Caco-2 (cell line): ENCODE data around the gene ZDHHC12. TPM values are rescaled to one million over a fixed set of nuclear protein-coding genes. Genes with fewer than 3 reads are reported as not detected.

ENCODE experiments used
- Bru-seq: library from RNA; stranded (reverse); fragments of 400-500 nt; gene quantifications from one replicate; lab custom pipeline; 2021; lab: Mats Ljungman, UMichigan
- BruChase-seq, 2 experiments: library from RNA; stranded (reverse); fragments of 400-500 nt; gene quantifications; one replicate each; lab custom pipeline; 2021; lab: Mats Ljungman, UMichigan
- BruUV-seq: library from RNA; stranded (reverse); fragments of 400-500 nt; replicated peaks from 2 replicates; lab custom pipeline; 2021; lab: Mats Ljungman, UMichigan
- CTCF ChIA-PET: fragments of 300-600 bp; sonication (Branson Sonifier 250); formaldehyde crosslinking; loops from one replicate; lab custom pipeline; 2022; ENCODE audit warnings: antibody characterized with exemption; lab: Charles Lee
- POLR2A ChIA-PET: fragments of 300-600 bp; sonication (Branson Sonifier 250); formaldehyde crosslinking; loops from one replicate; lab custom pipeline; 2022; ENCODE audit warnings: antibody characterized with exemption; lab: Charles Lee
- DNase-seq, 2 experiments: peaks; one replicate each; pipeline versions ENCODE4 v3.0.0 to v3.0.0-alpha.2; 2020 to 2022
- H3K27me3 ChIP-seq: replicated peaks from 2 replicates; pipeline ENCODE4 v1.6.0; 2011; ENCODE audit warnings: low read length; ENCODE audit not compliant: control insufficient read depth, insufficient read depth
- H3K36me3 ChIP-seq: 2 replicates; pipeline ENCODE4 v1.5.1; 2011; ENCODE audit warnings: low read length; ENCODE audit not compliant: control insufficient read depth, insufficient read depth
- H3K4me1 ChIP-seq: fragments of 250-450 bp; sonication (Bioruptor Pico); 2 replicates; pipeline ENCODE4 v1.5.1; 2020; ENCODE audit warnings: mild to moderate bottlenecking
- H3K4me3 ChIP-seq: 2 replicates; pipeline ENCODE4 v1.5.1; 2011; ENCODE audit warnings: low read depth, mild to moderate bottlenecking, control low read depth, low read length
- H3K9me3 ChIP-seq: fragments of 250-450 bp; sonication (Bioruptor Pico); 2 replicates; pipeline ENCODE4 v1.5.1; 2020; ENCODE audit warnings: mild to moderate bottlenecking, moderate library complexity
- H3K27ac Mint-ChIP-seq: one replicate; pipeline ENCODE4 v1.8.0; 2022; ENCODE audit warnings: mixed read lengths; ENCODE audit not compliant: unreplicated experiment
- H3K27me3 Mint-ChIP-seq: one replicate; pipeline ENCODE4 v1.8.0; 2022; ENCODE audit warnings: mixed read lengths; ENCODE audit not compliant: insufficient read depth, unreplicated experiment
- H3K36me3 Mint-ChIP-seq: one replicate; pipeline ENCODE4 v1.8.0; 2022; ENCODE audit warnings: mild to moderate bottlenecking, mixed read lengths; ENCODE audit not compliant: insufficient read depth, unreplicated experiment
- H3K4me1 Mint-ChIP-seq: one replicate; pipeline ENCODE4 v1.8.0; 2022; ENCODE audit warnings: low read depth, mixed read lengths; ENCODE audit not compliant: unreplicated experiment
- H3K4me3 Mint-ChIP-seq: one replicate; pipeline ENCODE4 v1.8.0; 2022; ENCODE audit warnings: mild to moderate bottlenecking, moderate library complexity, mixed read lengths; ENCODE audit not compliant: unreplicated experiment
- H3K9me3 Mint-ChIP-seq: one replicate; pipeline ENCODE4 v1.8.0; 2022; ENCODE audit warnings: mixed read lengths; ENCODE audit not compliant: unreplicated experiment
- CTCF ChIP-seq, 2 experiments: fragments of 200-600 bp in 1 of 2; IDR thresholded peaks; 1 replicate in 1 of 2; 2 replicates in 1 of 2; pipeline versions ENCODE4 v1.5.1 to v1.8.0; 2011 to 2022; ENCODE audit warnings: antibody characterized with exemption in 1 of 2, control low read depth in 1 of 2, inconsistent platforms in 1 of 2, low read depth in 1 of 2, low read length in 1 of 2, mild to moderate bottlenecking in 1 of 2, moderate library complexity in 1 of 2; ENCODE audit not compliant: insufficient read depth in 1 of 2, severe bottlenecking in 1 of 2, unreplicated experiment in 1 of 2
- intact Hi-C: fragments of 100-400 bp; cut with micrococcal nuclease; formaldehyde crosslinking; loops from one replicate; pipeline ENCODE4 v1.10.0; 2022; ENCODE audit not compliant: unreplicated experiment
- long read RNA-seq: library from polyadenylated mRNA; stranded (forward); transcript quantifications from one replicate; pipeline ENCODE4 v2.0.0, GENCODE V29; 2022
- total RNA-seq: library from RNA; stranded (reverse); gene quantifications from 2 replicates; pipeline ENCODE4 v1.2.3, GENCODE V29; 2022

ZDHHC12 gene
- 71.0 and 73.7 TPM in 2 replicates for total RNA-seq
- Bru-seq, nascent RNA: percentile 58 among the genes with signal in this experiment
- percentile 70 among the genes with signal in this experiment for BruChase-seq, experiment 1, labeled RNA remaining after a 2-hour chase
- percentile 87 among the genes with signal in this experiment for BruChase-seq, experiment 2, labeled RNA remaining after a 6-hour chase
- long read RNA-seq, transcript ZDHHC12-201 (5 exons, 1,129 nt): major isoform, 123 of 143 reads
- long read RNA-seq, partial matches to known transcripts: 8 of 143 reads
- long read RNA-seq, other reads (novel, unspliced or antisense): 12 of 143 reads

GRCh38 chr9:128723866-128724743 is at the start of gene ZDHHC12:
ZDHHC12 (minus strand) TSS chr9:128724127; CDS start chr9:128724093, 34 bp downstream.
- ChIA-PET POLR2A (interaction anchor here (0.6 to 1.6 kb wide), 13 partner anchors 27 to 304 kb away, joined by 3 to 9 read pairs (median 5); partner anchors contain the start of genes ENDOG and SET), CTCF (interaction anchor here (0.6 to 1.7 kb wide), 9 partner anchors 9 to 553 kb away, joined by 3 to 12 read pairs (median 4); partner anchors contain the start of genes ENDOG and PKN3)
- Mint-ChIP-seq H3K36me3 (peaks cover 29% of the 10 kb centered on the region), H3K4me1 (peaks cover 15% of the 10 kb centered on the region), H3K9me3 (no peaks in the 10 kb centered on the region), H3K4me3 (peak within 1 kb of the TSS; percentile 95), H3K27me3 (no peaks in the 10 kb centered on the region), H3K27ac (peak within 1 kb of the TSS; percentile 75)
- intact Hi-C loops: loop anchor here (2.0 kb wide), 3 partner anchors 35 to 95 kb away; partner anchors contain the start of genes ENDOG, SET and ZER1
- Histone ChIP-seq H3K36me3 (no peaks in the 10 kb centered on the region), H3K27me3 (no peaks in the 10 kb centered on the region), H3K4me3 (peak within 1 kb of the TSS; percentile 81), H3K4me1 (no peaks in the 10 kb centered on the region), H3K9me3 (no peaks in the 10 kb centered on the region)
- DNase-seq: peak; percentile 99 to 100
- no peak for TF ChIP-seq CTCF (IDR thresholded peaks at IDR 0.05; ENCODE audit: insufficient read depth in 1 of 2, low read depth in 1 of 2, low read length in 1 of 2, severe bottlenecking in 1 of 2, unreplicated experiment in 1 of 2)
- no TSS peak for BruUV-seq

- H3K27me3 ChIP-seq: no peaks in the 10 kb centered on the region
- TF ChIP-seq CTCF (IDR thresholded peaks at IDR 0.05; ENCODE audit: insufficient read depth in 1 of 2, low read depth in 1 of 2, low read length in 1 of 2, severe bottlenecking in 1 of 2, unreplicated experiment in 1 of 2): no peak
- Mint-ChIP-seq H3K4me3 (peak overlapping the region; percentile 97), H3K27ac (peak overlapping the region; percentile 90), H3K36me3 (peaks cover 18% of the 10 kb centered on the region), H3K27me3 (no peaks in the 10 kb centered on the region), H3K4me1 (peaks cover 10% of the 10 kb centered on the region), H3K9me3 (peaks cover 12% of the 10 kb centered on the region)
- H3K4me1 ChIP-seq: peaks cover 5% of the 10 kb centered on the region; the same call in 1 of the 2 replicates
- no TSS peak for BruUV-seq
- POLR2A ChIA-PET: no interaction called here
- CTCF ChIA-PET: interaction anchor here (0.6 to 1.2 kb wide), 4 partner anchors 45 to 106 kb away, joined by 3 to 4 read pairs (median 4); partner anchors contain the start of genes ENDOG and SPOUT1
- no peak for DNase-seq
- H3K36me3 ChIP-seq: no peaks in the 10 kb centered on the region; the same call in 1 of the 2 replicates
- H3K9me3 ChIP-seq: peaks cover 12% of the 10 kb centered on the region; the same call in 1 of the 2 replicates
- intact Hi-C loops: no loop called here
- no peak overlapping the region for H3K4me3 ChIP-seq
Observed at GRCh38 chr9:128773049-128773448, 49.1 kb upstream of the ZDHHC12 start.
